Hepatocyte (in vitro differentiated cells): ENCODE measurements around the gene JAG1. TPM values are rescaled to one million over a fixed set of nuclear protein-coding genes. Genes with fewer than 3 reads are reported as not detected.
A peak's percentile ranks its signal among the peaks of the same experiment; 100 is the strongest.

Experiments
- DNase-seq: peaks from one replicate; pipeline ENCODE4 v3.0.0-alpha.2; 2016; ENCODE audit warnings: low spot score
- H2AFZ ChIP-seq: fragments of 200-600 bp; sonication (generic); 2 replicates; pipeline ENCODE4 v1.6.0; 2016; ENCODE audit warnings: antibody characterized with exemption, mild to moderate bottlenecking
- H3K27ac ChIP-seq: fragments of 200-600 bp; sonication (generic); 2 replicates; pipeline ENCODE4 v1.5.1; 2016; ENCODE audit warnings: mild to moderate bottlenecking
- H3K27me3 ChIP-seq: fragments of 200-600 bp; sonication (generic); 2 replicates; pipeline ENCODE4 v1.6.1; 2016
- H3K36me3 ChIP-seq: fragments of 200-600 bp; sonication (generic); replicated peaks from 2 replicates; pipeline ENCODE4 v1.5.1; 2016; ENCODE audit warnings: low read depth; ENCODE audit not compliant: insufficient read depth
- H3K4me1 ChIP-seq: fragments of 200-600 bp; sonication (generic); 2 replicates; pipeline ENCODE4 v1.5.1; 2016; ENCODE audit warnings: mild to moderate bottlenecking, moderate library complexity; ENCODE audit not compliant: insufficient read depth
- H3K4me2 ChIP-seq: fragments of 200-600 bp; sonication (generic); 2 replicates; pipeline ENCODE4 v1.6.0; 2016
- H3K4me3 ChIP-seq: fragments of 200-600 bp; sonication (generic); 2 replicates; pipeline ENCODE4 v1.5.1; 2016; ENCODE audit warnings: mild to moderate bottlenecking
- H3K79me2 ChIP-seq: fragments of 200-600 bp; sonication (generic); 2 replicates; pipeline ENCODE4 v1.6.0; 2017; ENCODE audit warnings: mild to moderate bottlenecking
- H3K9me2 ChIP-seq: fragments of 200-600 bp; sonication (generic); replicated peaks from 2 replicates; pipeline ENCODE4 v1.6.0; 2017; ENCODE audit warnings: mild to moderate bottlenecking; ENCODE audit not compliant: insufficient read depth
- H3K9me3 ChIP-seq: fragments of 200-600 bp; sonication (generic); 2 replicates; pipeline ENCODE4 v1.5.1; 2016; ENCODE audit warnings: low read depth, mild to moderate bottlenecking
- H4K20me1 ChIP-seq: fragments of 200-600 bp; sonication (generic); 2 replicates; pipeline ENCODE4 v1.6.0; 2016; ENCODE audit warnings: mild to moderate bottlenecking; ENCODE audit not compliant: insufficient read depth, poor library complexity, severe bottlenecking
- EZH2 ChIP-seq: fragments of 200-600 bp; sonication (generic); IDR thresholded peaks from 2 replicates; pipeline ENCODE4 v1.6.1; 2016; ENCODE audit warnings: antibody characterized with exemption, mild to moderate bottlenecking, borderline replicate concordance
- EZH2phosphoT487 ChIP-seq: fragments of 200-600 bp; sonication (generic); IDR thresholded peaks from one replicate; pipeline ENCODE4 v1.6.1; 2018; ENCODE audit warnings: antibody characterized with exemption, mild to moderate bottlenecking, low read depth, moderate library complexity; ENCODE audit not compliant: unreplicated experiment, severe bottlenecking
- WGBS: methylation state at CpG from one replicate; pipeline ENCODE4 v1.1.6; 2016; ENCODE audit warnings: low lambda C conversion rate; ENCODE audit errors: missing lambda C conversion rate; 5-methylcytosine and 5-hydroxymethylcytosine counted together
- polyA plus RNA-seq: library from polyadenylated mRNA; unstranded; fragments of >200 nt; fragmentation: Nextera tagmentation; extraction: Ambion mirVana; gene quantifications from 2 replicates; pipeline ENCODE4 v1.2.1, GENCODE V29; 2016
- total RNA-seq: library from RNA; depleted of rRNA; stranded (reverse); fragments of >200 nt; gene quantifications from 2 replicates; pipeline ENCODE4 v1.2.3, GENCODE V29; 2014
- TF ChIP-seq, protein P1 (sequence below): fragments of 200-600 bp; sonication (generic); IDR thresholded peaks from 2 replicates; pipeline ENCODE4 v1.5.1; 2016; ENCODE audit warnings: antibody characterized with exemption, mild to moderate bottlenecking; ENCODE audit not compliant: poor library complexity

Gene JAG1
- total and polyA plus RNA-seq, 2 experiments from 2014 or later, result 21.0 to 51.5 TPM

DNA sequence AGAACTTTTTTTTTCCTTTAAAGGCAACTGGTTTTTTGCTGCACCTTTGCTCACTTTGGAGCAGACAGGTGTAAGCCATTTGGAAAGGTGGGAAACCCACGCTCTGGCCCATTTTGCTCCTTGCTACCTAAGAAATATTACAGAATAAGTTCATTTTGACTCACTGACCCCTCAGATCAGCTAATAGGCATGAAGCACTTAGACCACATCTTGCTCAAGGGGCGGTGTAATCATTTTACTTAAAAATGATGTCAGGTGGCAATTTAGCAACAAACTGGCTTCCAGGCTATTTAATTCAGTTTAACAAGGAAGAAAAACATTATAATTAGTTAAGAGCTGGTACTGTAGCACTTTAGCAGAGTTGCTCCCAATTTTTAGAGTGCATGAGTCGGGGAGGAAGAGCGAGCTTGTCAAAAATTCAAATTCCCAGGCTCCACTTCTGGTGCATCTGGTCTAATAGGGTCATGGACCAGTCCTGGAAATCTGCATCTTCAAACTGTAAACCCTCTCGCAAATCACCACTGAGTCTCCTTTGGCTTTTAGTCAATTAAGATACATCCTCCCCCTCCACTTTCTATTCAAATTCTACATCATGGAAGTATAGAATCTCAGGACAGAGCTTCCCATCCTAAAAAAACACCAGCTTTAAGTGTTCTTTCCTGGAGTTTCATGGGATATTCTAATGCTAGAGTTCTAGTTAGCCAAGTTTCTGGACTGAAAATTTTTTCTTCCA, 38.2 kb downstream of the JAG1 start:
- TF ChIP-seq EZH2phosphoT487 (no peak), EZH2 (no peak)
- TF ChIP-seq, protein P1, sequence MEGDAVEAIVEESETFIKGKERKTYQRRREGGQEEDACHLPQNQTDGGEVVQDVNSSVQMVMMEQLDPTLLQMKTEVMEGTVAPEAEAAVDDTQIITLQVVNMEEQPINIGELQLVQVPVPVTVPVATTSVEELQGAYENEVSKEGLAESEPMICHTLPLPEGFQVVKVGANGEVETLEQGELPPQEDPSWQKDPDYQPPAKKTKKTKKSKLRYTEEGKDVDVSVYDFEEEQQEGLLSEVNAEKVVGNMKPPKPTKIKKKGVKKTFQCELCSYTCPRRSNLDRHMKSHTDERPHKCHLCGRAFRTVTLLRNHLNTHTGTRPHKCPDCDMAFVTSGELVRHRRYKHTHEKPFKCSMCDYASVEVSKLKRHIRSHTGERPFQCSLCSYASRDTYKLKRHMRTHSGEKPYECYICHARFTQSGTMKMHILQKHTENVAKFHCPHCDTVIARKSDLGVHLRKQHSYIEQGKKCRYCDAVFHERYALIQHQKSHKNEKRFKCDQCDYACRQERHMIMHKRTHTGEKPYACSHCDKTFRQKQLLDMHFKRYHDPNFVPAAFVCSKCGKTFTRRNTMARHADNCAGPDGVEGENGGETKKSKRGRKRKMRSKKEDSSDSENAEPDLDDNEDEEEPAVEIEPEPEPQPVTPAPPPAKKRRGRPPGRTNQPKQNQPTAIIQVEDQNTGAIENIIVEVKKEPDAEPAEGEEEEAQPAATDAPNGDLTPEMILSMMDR, result no peak
- no peak for DNase-seq
- Histone ChIP-seq H3K9me2 (no peaks in the 10 kb centered on the region), H3K36me3 (no peaks in the 10 kb centered on the region), H4K20me1 (no peaks in the 10 kb centered on the region), H3K9me3 (no peaks in the 10 kb centered on the region), H3K4me2 (no peak overlapping the region), H3K27me3 (no peaks in the 10 kb centered on the region), H2AFZ (no peak overlapping the region), H3K4me3 (no peak overlapping the region), H3K27ac (peak overlapping the region; percentile 20), H3K4me1 (peaks cover 4% of the 10 kb centered on the region), H3K79me2 (no peaks in the 10 kb centered on the region)
- 94% methylated on average over 5 of the region's 5 CpGs for WGBS

DNA sequence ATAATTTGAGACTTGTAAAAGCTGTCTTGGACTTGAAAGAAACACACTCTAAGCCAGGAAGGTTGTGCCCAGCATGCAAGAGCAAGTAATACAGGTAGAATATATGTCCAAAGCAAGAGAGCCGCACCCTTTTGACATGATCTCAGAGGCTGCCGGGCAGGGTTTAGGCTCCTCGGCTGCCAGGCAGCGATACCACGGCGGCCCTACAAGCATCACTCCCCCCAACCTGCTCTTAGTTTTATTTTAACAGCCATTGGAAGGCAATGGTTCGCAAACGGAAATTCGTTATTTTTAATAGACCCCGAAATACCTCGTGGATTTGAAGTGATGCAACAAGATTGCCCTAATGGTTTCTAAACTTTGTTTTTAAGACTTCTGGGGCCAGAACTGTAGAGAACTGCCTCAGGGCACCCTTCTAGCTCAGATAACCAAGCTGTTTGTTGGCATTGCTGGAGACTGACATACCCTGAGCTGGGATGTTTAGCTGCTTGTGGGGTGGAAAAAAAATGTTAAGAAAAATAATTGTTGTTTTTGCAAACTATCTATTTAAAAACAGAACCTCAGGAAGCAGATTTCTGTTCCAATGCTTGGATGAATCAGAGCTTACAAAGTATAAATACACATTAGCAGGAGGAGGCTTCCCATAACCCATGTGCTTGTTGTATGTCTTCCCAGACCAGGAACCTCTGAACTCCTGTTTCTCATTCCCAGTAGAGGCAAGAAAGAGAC, 39.0 kb downstream of the JAG1 start:
- DNase-seq, result no peak
- Histone ChIP-seq H3K9me2 (no peaks in the 10 kb centered on the region), H3K4me3 (no peak overlapping the region), H3K27me3 (no peaks in the 10 kb centered on the region), H2AFZ (no peak overlapping the region), H3K9me3 (no peaks in the 10 kb centered on the region), H3K36me3 (no peaks in the 10 kb centered on the region), H3K4me2 (peak overlapping the region; percentile 0), H3K79me2 (no peaks in the 10 kb centered on the region), H4K20me1 (no peaks in the 10 kb centered on the region), H3K4me1 (peaks cover 4% of the 10 kb centered on the region), H3K27ac (peak overlapping the region; percentile 20)
- no peak for TF ChIP-seq EZH2phosphoT487
- TF ChIP-seq EZH2, result no peak
- TF ChIP-seq, protein P1, result no peak
- WGBS, result 61% methylated on average over 11 of the region's 11 CpGs

DNA sequence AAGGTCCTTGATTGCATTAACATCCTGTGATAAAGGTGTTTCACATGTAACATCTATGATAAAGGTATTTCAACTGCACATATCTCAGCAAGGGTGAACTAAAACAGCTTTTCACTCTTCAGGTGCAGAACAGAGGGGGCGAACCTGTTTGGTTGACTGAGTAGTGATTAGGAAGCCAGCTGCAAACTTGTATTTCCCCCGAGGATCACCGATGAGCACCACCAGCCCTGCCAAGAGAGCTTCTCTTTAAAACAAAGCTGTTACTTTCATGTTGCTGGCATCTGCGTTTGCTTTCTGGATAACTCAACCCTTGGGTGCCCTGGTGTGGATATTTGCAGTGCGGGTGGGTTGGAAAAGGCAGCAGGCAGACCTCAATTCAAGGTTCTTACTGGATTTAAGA, 39.6 kb downstream of the JAG1 start:
- H3K9me2 ChIP-seq, result no peaks in the 10 kb centered on the region
- TF ChIP-seq, protein P1, result no peak
- no peak for TF ChIP-seq EZH2
- no peak for TF ChIP-seq EZH2phosphoT487
- no peak overlapping the region for H2AFZ ChIP-seq
- no peaks in the 10 kb centered on the region for H3K36me3 ChIP-seq
- H3K27ac ChIP-seq, result no peak overlapping the region
- H4K20me1 ChIP-seq, result no peaks in the 10 kb centered on the region
- DNase-seq, result no peak
- no peaks in the 10 kb centered on the region for H3K79me2 ChIP-seq
- no peaks in the 10 kb centered on the region for H3K27me3 ChIP-seq
- H3K4me3 ChIP-seq, result no peak overlapping the region
- H3K4me2 ChIP-seq, result peak overlapping the region; percentile 0
- H3K4me1 ChIP-seq, result peaks cover 4% of the 10 kb centered on the region
- 78% methylated on average over 5 of the region's 5 CpGs for WGBS
- H3K9me3 ChIP-seq, result no peaks in the 10 kb centered on the region
